K562 (cell line): ENCODE results near the gene QKI. TPM values are rescaled to one million over a fixed set of nuclear protein-coding genes. Genes with fewer than 3 reads are reported as not detected.

ENCODE experiments used
- CEBPB ChIP-seq: fragments of 450-650 bp; IDR thresholded peaks from 2 replicates; pipeline ENCODE4 v1.6.1; 2016; ENCODE audit warnings: missing genetic modification characterization, missing compliant biosample characterization
- ELF2 ChIP-seq: fragments of 250-450 bp; sonication (Bioruptor Pico); IDR thresholded peaks from 2 replicates; pipeline ENCODE4 v1.5.0; 2021; ENCODE audit warnings: mild to moderate bottlenecking
- GTF3C2 ChIP-seq: IDR thresholded peaks from 3 replicates; pipeline ENCODE4 v1.6.1; 2011; ENCODE audit warnings: borderline replicate concordance, mild to moderate bottlenecking, moderate library complexity; ENCODE audit not compliant: insufficient read length; ENCODE audit errors: extremely low read depth
- HMG20A ChIP-seq: fragments of 450-650 bp; formaldehyde crosslinking; conservative IDR thresholded peaks from 2 replicates; pipeline ENCODE4 v1.4.0; 2020; ENCODE audit warnings: mild to moderate bottlenecking, mixed read lengths
- HMG20B ChIP-seq: fragments of 250-450 bp; sonication (Bioruptor Pico); IDR thresholded peaks from 2 replicates; pipeline ENCODE4 v1.5.0; 2021; ENCODE audit warnings: mild to moderate bottlenecking
- PHF8 ChIP-seq: fragments of 200-600 bp; sonication (generic); IDR thresholded peaks from 2 replicates; pipeline ENCODE4 v1.6.1; 2012; ENCODE audit warnings: mixed run types, mild to moderate bottlenecking, inconsistent platforms, low read length, moderate library complexity, borderline replicate concordance
- PML ChIP-seq: IDR thresholded peaks from 2 replicates; pipeline ENCODE4 v1.6.1; 2012; ENCODE audit warnings: low read length, inconsistent platforms
- POU5F1 ChIP-seq: fragments of 150-350 bp; IDR thresholded peaks from 2 replicates; pipeline ENCODE4 v1.6.1; 2014; ENCODE audit warnings: borderline replicate concordance, low read length, low read depth, mild to moderate bottlenecking; ENCODE audit not compliant: partially characterized antibody
- RBFOX2 ChIP-seq: fragments of 200-400 bp; formaldehyde crosslinking; IDR thresholded peaks from 2 replicates; pipeline ENCODE4 v1.6.1; 2017; ENCODE audit warnings: low read depth, mild to moderate bottlenecking, low read length, moderate library complexity
- RBM14 ChIP-seq: fragments of 200-400 bp; formaldehyde crosslinking; IDR thresholded peaks from 2 replicates; pipeline ENCODE4 v1.6.1; 2018; ENCODE audit warnings: low read depth, mild to moderate bottlenecking, low read length, moderate library complexity, borderline replicate concordance; ENCODE audit not compliant: insufficient read depth
- RBM22 ChIP-seq: fragments of 200-400 bp; formaldehyde crosslinking; IDR thresholded peaks from 2 replicates; pipeline ENCODE4 v1.6.1; 2018; ENCODE audit warnings: low read length, low read depth; ENCODE audit not compliant: poor library complexity, severe bottlenecking
- SIN3A ChIP-seq, 2 experiments: fragments of 150-350 bp in 1 of 2; IDR thresholded peaks; 2 replicates each; pipeline ENCODE4 v1.6.1; 2011 to 2016; ENCODE audit warnings: borderline replicate concordance in 2 of 2, low read depth in 2 of 2, low read length in 2 of 2, mild to moderate bottlenecking in 2 of 2, moderate library complexity in 2 of 2; ENCODE audit not compliant: control insufficient read depth in 1 of 2
- TARDBP ChIP-seq: fragments of 450-650 bp; IDR thresholded peaks from 2 replicates; pipeline ENCODE4 v1.6.1; 2016
- THRA ChIP-seq: fragments of 450-650 bp; IDR thresholded peaks from 2 replicates; pipeline ENCODE4 v1.6.1; 2017; ENCODE audit warnings: mild to moderate bottlenecking, moderate library complexity
- YY1 ChIP-seq, 3 experiments: IDR thresholded peaks; 2 replicates each; pipeline ENCODE4 v1.6.1; 2011; ENCODE audit warnings: low read length in 2 of 3, mild to moderate bottlenecking in 2 of 3, moderate library complexity in 2 of 3, borderline replicate concordance in 1 of 3, control low read depth in 1 of 3, low read depth in 1 of 3; ENCODE audit not compliant: insufficient read depth in 3 of 3, insufficient replicate concordance in 2 of 3, control insufficient read depth in 1 of 3, insufficient read length in 1 of 3; ENCODE audit errors: extremely low read depth in 1 of 3
- ZFP30 ChIP-seq: fragments of 250-450 bp; sonication (Bioruptor Pico); IDR thresholded peaks from 2 replicates; pipeline ENCODE4 v1.8.0; 2022; ENCODE audit warnings: moderate library complexity, mild to moderate bottlenecking, inconsistent platforms, borderline replicate concordance
- ZFP36 ChIP-seq: fragments of 150-350 bp; IDR thresholded peaks from 2 replicates; pipeline ENCODE4 v1.6.1; 2018; ENCODE audit warnings: low read length, low read depth; ENCODE audit not compliant: partially characterized antibody
- ZHX1 ChIP-seq: fragments of 150-350 bp; conservative IDR thresholded peaks from 2 replicates; pipeline ENCODE4 v1.6.1; 2014; ENCODE audit warnings: low read length
- ZNF3 ChIP-seq: fragments of 250-450 bp; sonication (Bioruptor Pico); IDR thresholded peaks from 2 replicates; pipeline ENCODE4 v1.5.0; 2021; ENCODE audit warnings: mild to moderate bottlenecking, moderate library complexity
- ZNF696 ChIP-seq: fragments of 250-450 bp; sonication (Bioruptor Pico); conservative IDR thresholded peaks from 2 replicates; pipeline ENCODE4 v1.4.0; 2020; ENCODE audit warnings: mild to moderate bottlenecking, moderate library complexity
- ZSCAN29 ChIP-seq: fragments of 450-650 bp; IDR thresholded peaks from 2 replicates; pipeline ENCODE4 v1.6.1; 2017
- polyA plus RNA-seq, 8 experiments: library from polyadenylated mRNA; depleted of rRNA in 4 of 8; stranded (reverse) in 5 of 8; unstranded in 3 of 8; fragments of >200 nt; fragmentation: Nextera tagmentation in 2 of 8; fragmentation: Illumina TruSeq in 1 of 8; extraction: Ambion mirVana in 2 of 8; extraction: Trizol in 1 of 8; gene quantifications; 2 replicates each; pipeline versions ENCODE4 v1.2.1 to v1.2.3, GENCODE V29; 2011 to 2014; ENCODE audit warnings: inconsistent platforms in 1 of 8, missing spikeins in 1 of 8
- total RNA-seq, 7 experiments: library from RNA; depleted of rRNA in 6 of 7; stranded (reverse); fragments of >200 nt in 6 of 7; fragmentation: Illumina TruSeq in 2 of 7; extraction: Trizol in 2 of 7; gene quantifications; 2 replicates each; pipeline versions ENCODE4 v1.2.1 to v1.2.3, GENCODE V29; 2011 to 2021; ENCODE audit warnings: low replicate concordance in 1 of 7

QKI gene
- total and polyA plus RNA-seq, 9 of the 15 experiments (the other 6 are each of a cell fraction or from before 2014, with no cell fraction given) = 20.4 to 215 (median 123) TPM

GRCh38 chr6:163414946-163415619 is 565 bp downstream of the QKI start (continued):
- TF ChIP-seq YY1 (IDR thresholded peaks at IDR 0.05; ENCODE audit: borderline replicate concordance in 1 of 3, control insufficient read depth in 1 of 3, extremely low read depth in 1 of 3, insufficient read depth in 3 of 3, insufficient read length in 1 of 3, insufficient replicate concordance in 2 of 3, low read depth in 1 of 3, low read length in 2 of 3) (no peak), ZHX1 (no peak), PML (no peak), RBM22 (no peak), ZFP36 (no peak), RBM14 (no peak), ELF2 (CRISPR knock-in tag) (no peak), THRA (no peak), TARDBP (no peak), CEBPB (tag) (no peak), ZNF696 (CRISPR knock-in tag) (no peak), ZFP30 (CRISPR knock-in tag) (no peak), SIN3A (IDR thresholded peaks at IDR 0.05; ENCODE audit: borderline replicate concordance in 2 of 2, control insufficient read depth in 1 of 2, low read depth in 2 of 2, low read length in 2 of 2) (0 out of 4 replicates have a peak, but pooled peaks of 1 of the 2 experiments have one; percentile 9), GTF3C2 (no peak), PHF8 (no peak; the same call in 1 of the 2 replicates), HMG20B (CRISPR knock-in tag) (no peak), ZSCAN29 (no peak), HMG20A (CRISPR knock-in tag) (no peak), RBFOX2 (peak; percentile 51), ZNF3 (CRISPR knock-in tag) (no peak), POU5F1 (no peak)
